Activated T-helper 17 cell treated with anti-CD3 and anti-CD28 coated beads, Interleukin-2, amount 50 U/mL, for 72 hours (primary cell): ENCODE data around the gene HERC4. TPM values are rescaled to one million over a fixed set of nuclear protein-coding genes. Genes with fewer than 3 reads are reported as not detected.
"Not testable (repeated sequence)": the region's sequence is repeated elsewhere in the genome, so short reads cannot be mapped to it uniquely, and the experiment has no call there.

Experiments used
- ATAC-seq: fragments of 150-1000 bp; cut with Tn5 transposase; replicated peaks from 2 replicates; pipeline ENCODE4 v1.10.0; 2021; ENCODE audit warnings: mild to moderate bottlenecking, moderate library complexity
- H3K27ac Mint-ChIP-seq: one replicate; pipeline ENCODE4 v1.8.0; 2022; ENCODE audit warnings: mixed read lengths
- H3K27me3 Mint-ChIP-seq: one replicate; pipeline ENCODE4 v1.8.0; 2022; ENCODE audit warnings: mixed read lengths
- H3K36me3 Mint-ChIP-seq: one replicate; pipeline ENCODE4 v1.8.0; 2022; ENCODE audit warnings: low read depth, mild to moderate bottlenecking, mixed read lengths
- H3K4me1 Mint-ChIP-seq: one replicate; pipeline ENCODE4 v1.8.0; 2022; ENCODE audit warnings: mixed read lengths
- H3K4me3 Mint-ChIP-seq: one replicate; pipeline ENCODE4 v1.8.0; 2022; ENCODE audit warnings: mild to moderate bottlenecking, mixed read lengths
- H3K9me3 Mint-ChIP-seq: one replicate; pipeline ENCODE4 v1.8.0; 2022; ENCODE audit warnings: mixed read lengths
- total RNA-seq, 2 donors: library from RNA; stranded (reverse); gene quantifications; one replicate each; pipeline ENCODE4 v1.2.3, GENCODE V29; 2022

The HERC4 gene
- total RNA-seq, 2 donors from 2014 or later: 72.2 to 102 TPM

GRCh38 chr10:68081916-68082315 lies 6.8 kb upstream of the HERC4 start:
- peaks cover 11% of the 10 kb centered on the region for H3K27me3 Mint-ChIP-seq
- H3K4me1 Mint-ChIP-seq: no peaks in the 10 kb centered on the region
- H3K9me3 Mint-ChIP-seq: no peaks in the 10 kb centered on the region
- no peak overlapping the region for H3K4me3 Mint-ChIP-seq
- no peak overlapping the region for H3K27ac Mint-ChIP-seq
- no peaks in the 10 kb centered on the region for H3K36me3 Mint-ChIP-seq
- ATAC-seq: no peak

- no peak for ATAC-seq
- Mint-ChIP-seq H3K36me3 (no peaks in the 10 kb centered on the region), H3K9me3 (no peaks in the 10 kb centered on the region), H3K27ac (no peak overlapping the region), H3K4me3 (no peak overlapping the region), H3K4me1 (no peaks in the 10 kb centered on the region), H3K27me3 (peaks cover 8% of the 10 kb centered on the region)
These were observed 5.9 kb upstream of the HERC4 start for GRCh38 chr10:68080853-68081431.

- Mint-ChIP-seq H3K27me3 (peaks cover 7% of the 10 kb centered on the region), H3K27ac (no peak overlapping the region), H3K36me3 (peaks cover 4% of the 10 kb centered on the region), H3K4me1 (no peaks in the 10 kb centered on the region), H3K9me3 (no peaks in the 10 kb centered on the region), H3K4me3 (no peak overlapping the region)
- ATAC-seq: no peak
These were observed 4.4 kb upstream of the HERC4 start for GRCh38 chr10:68079434-68079833.

- no peak overlapping the region for H3K27ac Mint-ChIP-seq
- no peaks in the 10 kb centered on the region for H3K9me3 Mint-ChIP-seq
- peaks cover 4% of the 10 kb centered on the region for H3K27me3 Mint-ChIP-seq
- H3K4me3 Mint-ChIP-seq: no peak overlapping the region
- no peak for ATAC-seq
- H3K36me3 Mint-ChIP-seq: peaks cover 28% of the 10 kb centered on the region
- H3K4me1 Mint-ChIP-seq: peaks cover 4% of the 10 kb centered on the region
These were observed 1.9 kb upstream of the HERC4 start for GRCh38 chr10:68077026-68077425.

GRCh38 chr10:68076081-68076480 lies 998 bp upstream of the HERC4 start:
- H3K9me3 Mint-ChIP-seq, H3K27me3 Mint-ChIP-seq, H3K4me1 Mint-ChIP-seq, ATAC-seq, H3K27ac Mint-ChIP-seq: not testable (repeated sequence)
- Mint-ChIP-seq H3K36me3 (peaks cover 37% of the 10 kb centered on the region), H3K4me3 (peak overlapping the region; percentile 99)

GRCh38 chr10:68075550-68076004 lies 494 bp upstream of the HERC4 start:
- ATAC-seq: no peak
- peak overlapping the region; percentile 98 for H3K27ac Mint-ChIP-seq

GRCh38 chr10:68074031-68074774 lies 880 bp downstream of the HERC4 start:
- Mint-ChIP-seq H3K27ac (peak overlapping the region; percentile 98), H3K4me1 (peaks cover 14% of the 10 kb centered on the region), H3K9me3 (no peaks in the 10 kb centered on the region), H3K27me3 (no peaks in the 10 kb centered on the region), H3K4me3 (peak overlapping the region; percentile 99), H3K36me3 (peaks cover 56% of the 10 kb centered on the region)
- ATAC-seq: no peak

More at GRCh38 chr10:68075550-68076004, 494 bp upstream of the HERC4 start:
- Mint-ChIP-seq H3K4me1 (peaks cover 13% of the 10 kb centered on the region), H3K9me3 (no peaks in the 10 kb centered on the region), H3K27me3 (no peaks in the 10 kb centered on the region), H3K36me3 (peaks cover 42% of the 10 kb centered on the region), H3K4me3 (peak overlapping the region; percentile 99)

- peak overlapping the region; percentile 99 for H3K4me3 Mint-ChIP-seq
- H3K36me3 Mint-ChIP-seq: peaks cover 58% of the 10 kb centered on the region
- peak overlapping the region; percentile 98 for H3K27ac Mint-ChIP-seq
- no peak for ATAC-seq
- H3K4me1 Mint-ChIP-seq: peaks cover 14% of the 10 kb centered on the region
- no peaks in the 10 kb centered on the region for H3K9me3 Mint-ChIP-seq
- H3K27me3 Mint-ChIP-seq: no peaks in the 10 kb centered on the region
These were observed 1.5 kb downstream of the HERC4 start for GRCh38 chr10:68073631-68074030.

GRCh38 chr10:68067508-68067907 lies 7.6 kb downstream of the HERC4 start:
- Mint-ChIP-seq H3K27me3 (no peaks in the 10 kb centered on the region), H3K27ac (no peak overlapping the region), H3K36me3 (peaks cover 71% of the 10 kb centered on the region), H3K4me1 (peaks cover 20% of the 10 kb centered on the region), H3K4me3 (no peak overlapping the region), H3K9me3 (no peaks in the 10 kb centered on the region)
- peak; percentile 57 for ATAC-seq

GRCh38 chr10:68067029-68067428 lies 8.1 kb downstream of the HERC4 start:
- Mint-ChIP-seq H3K4me3 (no peak overlapping the region), H3K36me3 (peaks cover 66% of the 10 kb centered on the region), H3K4me1 (peaks cover 20% of the 10 kb centered on the region), H3K9me3 (no peaks in the 10 kb centered on the region), H3K27ac (no peak overlapping the region), H3K27me3 (no peaks in the 10 kb centered on the region)
- ATAC-seq: no peak

- ATAC-seq: no peak
- Mint-ChIP-seq H3K9me3 (no peaks in the 10 kb centered on the region), H3K4me1 (peaks cover 4% of the 10 kb centered on the region), H3K36me3 (peaks cover 52% of the 10 kb centered on the region), H3K4me3 (no peak overlapping the region), H3K27ac (no peak overlapping the region), H3K27me3 (no peaks in the 10 kb centered on the region)
These were observed 21.5 kb downstream of the HERC4 start for GRCh38 chr10:68053553-68053952.

- Mint-ChIP-seq H3K4me3 (no peak overlapping the region), H3K27me3 (no peaks in the 10 kb centered on the region), H3K36me3 (peaks cover 45% of the 10 kb centered on the region), H3K27ac (no peak overlapping the region), H3K9me3 (no peaks in the 10 kb centered on the region), H3K4me1 (peaks cover 6% of the 10 kb centered on the region)
- ATAC-seq: no peak
These were observed 22.6 kb downstream of the HERC4 start for GRCh38 chr10:68052463-68052862.

GRCh38 chr10:68049289-68050078 lies 25.6 kb downstream of the HERC4 start:
- Mint-ChIP-seq H3K9me3 (no peaks in the 10 kb centered on the region), H3K27ac (no peak overlapping the region), H3K4me1 (peaks cover 20% of the 10 kb centered on the region), H3K36me3 (peaks cover 56% of the 10 kb centered on the region), H3K4me3 (no peak overlapping the region), H3K27me3 (no peaks in the 10 kb centered on the region)
- no peak for ATAC-seq

- no peak overlapping the region for H3K4me3 Mint-ChIP-seq
- peaks cover 20% of the 10 kb centered on the region for H3K4me1 Mint-ChIP-seq
- peaks cover 55% of the 10 kb centered on the region for H3K36me3 Mint-ChIP-seq
- H3K27ac Mint-ChIP-seq: peak overlapping the region; percentile 75
- ATAC-seq: no peak
- no peaks in the 10 kb centered on the region for H3K27me3 Mint-ChIP-seq
- no peaks in the 10 kb centered on the region for H3K9me3 Mint-ChIP-seq
These were observed 27.3 kb downstream of the HERC4 start for GRCh38 chr10:68047554-68048327.
